ENCODE data around the gene PFKP.

DNA sequence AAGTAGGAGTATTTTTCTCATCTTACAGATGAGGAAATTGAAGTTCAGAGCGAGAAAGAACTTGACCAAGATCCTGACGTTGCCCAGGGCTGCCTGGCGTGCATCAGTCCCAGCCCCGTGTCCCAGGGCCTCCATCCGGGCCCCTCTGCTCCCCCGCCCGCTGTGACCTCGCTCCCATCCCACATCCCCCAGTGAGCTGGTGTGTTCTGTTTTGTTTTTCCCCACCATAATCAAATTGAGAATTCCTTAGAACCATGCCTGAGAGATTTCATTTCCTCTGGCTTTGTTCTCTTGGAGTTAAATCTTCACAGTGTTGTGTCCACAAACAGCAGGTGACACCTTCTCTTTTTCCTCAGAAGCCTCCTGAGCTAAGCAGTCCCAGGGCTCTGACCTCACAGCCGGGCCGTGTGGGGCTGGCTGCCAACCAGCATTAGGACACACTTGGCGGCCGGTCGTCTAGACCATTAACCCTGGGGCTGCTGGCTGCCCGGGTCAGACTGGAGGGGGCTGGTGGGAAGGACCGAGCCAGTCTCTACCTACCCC, 44.3 kb downstream of the PFKP start:
- TF ChIP-seq CTCF (IDR thresholded peaks at IDR 0.05; ENCODE audit: insufficient read depth, low read length, poor library complexity, severe bottlenecking) = no peak
- no peak for TF ChIP-seq EZH2phosphoT487 (conservative IDR thresholded peaks at IDR 0.05; ENCODE audit: low read length)

All from SU-DHL-6 (cell line).